K562 (cell line): ENCODE results near the gene PLCB4. TPM values are rescaled to one million over a fixed set of nuclear protein-coding genes. Genes with fewer than 3 reads are reported as not detected.

Experiments used
- ATAC-seq: fragments of 200-7000 bp; cut with Tn5 transposase; 3 replicates; pipeline ENCODE4 v1.9.1; 2020; ENCODE audit warnings: moderate library complexity
- BruUV-seq: library from RNA; stranded (reverse); fragments of 400-500 nt; replicated peaks from 2 replicates; lab custom pipeline; 2021; lab: Mats Ljungman, UMichigan
- CTCF ChIA-PET: fragments of 300-600 bp; formaldehyde crosslinking; extraction: SDS; loops from one replicate; lab custom pipeline; 2021; ENCODE audit warnings: low intra/inter-chr PET ratio; lab: Yijun Ruan, JAX
- POLR2A ChIA-PET: fragments of 300-600, 350-650 bp; sonication (Branson Sonifier 250); formaldehyde crosslinking; extraction: SDS; loops from one replicate; lab custom pipeline; 2021; ENCODE audit warnings: antibody characterized with exemption, inconsistent platforms; lab: Yijun Ruan, JAX
- DNase-seq, 4 experiments: peaks; one replicate each; pipeline versions ENCODE4 v3.0.0 to v3.0.0-alpha.2; 2011 to 2018; ENCODE audit warnings: low spot score in 3 of 4, mixed read lengths in 3 of 4; ENCODE audit errors: extremely low read depth in 1 of 4
- FAIRE-seq: peaks from 2 replicates; lab custom pipeline; 2011; peaks lifted over from hg19 to GRCh38; lab: Jason Lieb, UNC
- H2AFZ ChIP-seq: 2 replicates; pipeline ENCODE4 v1.6.0; 2011; ENCODE audit warnings: low read depth, low read length, control low read depth, inconsistent platforms
- H3K27ac ChIP-seq: fragments of 200-600 bp; 3 replicates; pipeline ENCODE4 v1.8.0; 2011; ENCODE audit warnings: low read depth, mild to moderate bottlenecking, control low read depth, inconsistent platforms, low read length, moderate library complexity, mixed read lengths; ENCODE audit errors: extremely low read depth
- H3K27me3 ChIP-seq, 2 experiments: fragments of 300-600 bp in 1 of 2; 2 replicates in 1 of 2; 3 replicates in 1 of 2; pipeline versions ENCODE4 v1.6.0 to v1.8.0; 2011; ENCODE audit warnings: inconsistent platforms in 2 of 2, low read length in 2 of 2, mild to moderate bottlenecking in 1 of 2, mixed read lengths in 1 of 2, moderate library complexity in 1 of 2; ENCODE audit not compliant: control insufficient read depth in 2 of 2, insufficient read depth in 2 of 2
- H3K36me3 ChIP-seq: fragments of 300-600 bp; 3 replicates; pipeline ENCODE4 v1.8.0; 2011; ENCODE audit warnings: mild to moderate bottlenecking, low read length, inconsistent platforms; ENCODE audit not compliant: control insufficient read depth, insufficient read depth
- H3K4me1 ChIP-seq, 2 experiments: fragments of 200-600 bp in 1 of 2; replicated peaks in 1 of 2; 2 replicates in 1 of 2; 3 replicates in 1 of 2; pipeline versions ENCODE4 v1.5.1 to v1.8.0; 2011; ENCODE audit warnings: inconsistent platforms in 2 of 2, low read length in 2 of 2, mild to moderate bottlenecking in 1 of 2, mixed read lengths in 1 of 2, moderate library complexity in 1 of 2; ENCODE audit not compliant: control insufficient read depth in 2 of 2, insufficient read depth in 2 of 2
- H3K4me2 ChIP-seq: 2 replicates; pipeline ENCODE4 v1.6.1; 2011; ENCODE audit warnings: low read length, control low read depth, inconsistent platforms, mixed read lengths; ENCODE audit not compliant: insufficient read depth
- H3K4me3 ChIP-seq: fragments of 200-600 bp; sonication (generic), shearing (Covaris generic); 2 replicates; pipeline ENCODE4 v1.5.1; 2016; ENCODE audit warnings: control low read depth, inconsistent platforms
- H3K79me2 ChIP-seq: fragments of 200-600 bp; 3 replicates; pipeline ENCODE4 v1.8.0; 2011; ENCODE audit warnings: low read length, inconsistent platforms; ENCODE audit not compliant: control insufficient read depth, insufficient read depth
- H3K9ac ChIP-seq, 2 experiments: 2 replicates each; pipeline versions ENCODE4 v1.6.0 to v1.6.1; 2011; ENCODE audit warnings: low read depth in 2 of 2, low read length in 2 of 2, control low read depth in 1 of 2, inconsistent platforms in 1 of 2, mild to moderate bottlenecking in 1 of 2, mixed read lengths in 1 of 2; ENCODE audit not compliant: insufficient read depth in 1 of 2
- H3K9me1 ChIP-seq: one replicate; pipeline ENCODE4 v1.6.0; 2011; ENCODE audit warnings: inconsistent platforms, mild to moderate bottlenecking, low read length, moderate library complexity; ENCODE audit not compliant: control insufficient read depth, insufficient read depth
- H3K9me3 ChIP-seq: replicated peaks from 2 replicates; pipeline ENCODE4 v1.5.1; 2011; ENCODE audit warnings: low read depth, low read length, inconsistent platforms; ENCODE audit not compliant: control insufficient read depth, insufficient read depth
- H4K20me1 ChIP-seq: replicated peaks from 2 replicates; pipeline ENCODE4 v1.6.1; 2011; ENCODE audit warnings: low read length, inconsistent platforms, mixed read lengths; ENCODE audit not compliant: control insufficient read depth, insufficient read depth
- CCAR2 ChIP-seq: fragments of 200-400 bp; formaldehyde crosslinking; IDR thresholded peaks from 2 replicates; pipeline ENCODE4 v1.6.1; 2017; ENCODE audit warnings: mild to moderate bottlenecking, low read depth, low read length
- DACH1 ChIP-seq: fragments of 450-650 bp; IDR thresholded peaks from 2 replicates; pipeline ENCODE4 v1.6.1; 2018; ENCODE audit not compliant: partially characterized antibody
- ETV1 ChIP-seq: fragments of 450-650 bp; conservative IDR thresholded peaks from 2 replicates; pipeline ENCODE4 v1.6.1; 2016; ENCODE audit warnings: missing genetic modification characterization, control low read depth, low read depth, missing compliant biosample characterization
- RHOXF2B ChIP-seq: fragments of 250-450 bp; sonication (Bioruptor Pico); conservative IDR thresholded peaks from 2 replicates; pipeline ENCODE4 v1.5.1; 2021
- ZNF311 ChIP-seq: fragments of 250-450 bp; sonication (Bioruptor Pico); IDR thresholded peaks from 2 replicates; pipeline ENCODE4 v1.4.0; 2020; ENCODE audit warnings: mild to moderate bottlenecking, moderate library complexity
- WGBS: fragments of 100-300 bp; shearing (Covaris generic); methylation state at CpG from one replicate; pipeline ENCODE4 v1.1.6; 2016; ENCODE audit warnings: low coverage, mixed read lengths; ENCODE audit not compliant: insufficient coverage; ENCODE audit errors: missing lambda C conversion rate; 5-methylcytosine and 5-hydroxymethylcytosine counted together
- in situ Hi-C: fragments of 300-500 bp; cut with MboI; formaldehyde crosslinking; loops from 4 replicates; pipeline ENCODE4 v1.15.0; 2018; ENCODE audit warnings: inconsistent platforms, mixed read lengths
- intact Hi-C: fragments of 100-400 bp; cut with micrococcal nuclease; formaldehyde crosslinking; loops from 2 replicates; pipeline ENCODE4 v1.14.2; 2022
- polyA plus RNA-seq, 8 experiments: library from polyadenylated mRNA; depleted of rRNA in 4 of 8; stranded (reverse) in 5 of 8; unstranded in 3 of 8; fragments of >200 nt; fragmentation: Nextera tagmentation in 2 of 8; fragmentation: Illumina TruSeq in 1 of 8; extraction: Ambion mirVana in 2 of 8; extraction: Trizol in 1 of 8; gene quantifications; 2 replicates each; pipeline versions ENCODE4 v1.2.1 to v1.2.3, GENCODE V29; 2011 to 2014; ENCODE audit warnings: inconsistent platforms in 1 of 8, missing spikeins in 1 of 8
- total RNA-seq, 7 experiments: library from RNA; depleted of rRNA in 6 of 7; stranded (reverse); fragments of >200 nt in 6 of 7; fragmentation: Illumina TruSeq in 2 of 7; extraction: Trizol in 2 of 7; gene quantifications; 2 replicates each; pipeline versions ENCODE4 v1.2.1 to v1.2.3, GENCODE V29; 2011 to 2021; ENCODE audit warnings: low replicate concordance in 1 of 7
- TF ChIP-seq, protein P1 (sequence below): IDR thresholded peaks from 2 replicates; pipeline ENCODE4 v1.6.1; 2014; ENCODE audit warnings: antibody characterized with exemption

PLCB4 gene
- total and polyA plus RNA-seq, 9 of the 15 experiments (the other 6 are each of a cell fraction or from before 2014, with no cell fraction given) = 0.20 to 2.9 (median 0.52) TPM

DNA sequence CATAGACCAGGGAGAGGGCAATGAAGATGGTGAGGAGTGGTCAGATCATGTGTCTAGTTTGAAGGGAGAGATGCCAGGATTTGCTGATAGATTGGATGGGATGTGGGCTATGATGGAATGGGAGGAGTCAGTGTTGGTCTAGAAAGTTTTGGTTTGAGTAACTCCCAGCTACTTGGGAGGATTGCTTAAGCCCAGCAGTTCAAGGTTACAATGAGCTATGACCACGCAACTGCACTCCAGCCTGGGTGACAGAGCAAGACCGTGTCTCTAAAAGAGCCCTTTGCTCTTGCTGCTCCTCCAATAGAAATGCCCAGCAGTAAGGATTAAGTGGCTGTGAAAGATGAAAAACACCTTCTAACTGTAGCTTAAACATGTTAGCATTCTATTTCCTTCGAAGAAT, 427.3 kb downstream of the PLCB4 start:
- ATAC-seq = no peak
- Histone ChIP-seq H3K9ac (no peak overlapping the region), H4K20me1 (no peaks in the 10 kb centered on the region), H3K4me1 (no peaks in the 10 kb centered on the region), H3K27ac (no peak overlapping the region), H3K4me3 (no peak overlapping the region), H3K9me1 (no peaks in the 10 kb centered on the region), H3K79me2 (no peaks in the 10 kb centered on the region), H3K9me3 (no peaks in the 10 kb centered on the region), H2AFZ (no peak overlapping the region), H3K27me3 (no peaks in the 10 kb centered on the region), H3K4me2 (no peak overlapping the region), H3K36me3 (no peaks in the 10 kb centered on the region)
- WGBS = 0% methylated on average over 3 of the region's 3 CpGs
- POLR2A ChIA-PET = interaction anchor here (0.6 kb wide), 1 partner anchor 10 kb away, joined by 3 read pairs; no protein-coding TSS in a partner anchor
- intact Hi-C loops = no loop called here
- in situ Hi-C loops = no loop called here
- CTCF ChIA-PET = no interaction called here
- no peak for FAIRE-seq
- no peak for DNase-seq
- BruUV-seq = no TSS peak
- no peak for TF ChIP-seq ZNF311 (CRISPR knock-in tag)
- TF ChIP-seq CCAR2 = no peak
- TF ChIP-seq, protein P1, sequence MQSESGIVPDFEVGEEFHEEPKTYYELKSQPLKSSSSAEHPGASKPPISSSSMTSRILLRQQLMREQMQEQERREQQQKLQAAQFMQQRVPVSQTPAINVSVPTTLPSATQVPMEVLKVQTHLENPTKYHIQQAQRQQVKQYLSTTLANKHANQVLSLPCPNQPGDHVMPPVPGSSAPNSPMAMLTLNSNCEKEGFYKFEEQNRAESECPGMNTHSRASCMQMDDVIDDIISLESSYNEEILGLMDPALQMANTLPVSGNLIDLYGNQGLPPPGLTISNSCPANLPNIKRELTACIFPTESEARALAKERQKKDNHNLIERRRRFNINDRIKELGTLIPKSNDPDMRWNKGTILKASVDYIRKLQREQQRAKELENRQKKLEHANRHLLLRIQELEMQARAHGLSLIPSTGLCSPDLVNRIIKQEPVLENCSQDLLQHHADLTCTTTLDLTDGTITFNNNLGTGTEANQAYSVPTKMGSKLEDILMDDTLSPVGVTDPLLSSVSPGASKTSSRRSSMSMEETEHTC = no peak
- TF ChIP-seq DACH1 = no peak
- no peak for TF ChIP-seq RHOXF2B
- TF ChIP-seq ETV1 (tag) = no peak
